ENCODE results near the gene ZFHX2.
A peak's percentile ranks its signal among the peaks of the same experiment; 100 is the strongest.

The ZFHX2 gene

GRCh38 chr14:23559010-23559925, 7.7 kb upstream of the ZFHX2 start:
- DNase-seq = peak; percentile 72

GRCh38 chr14:23558346-23559009, 6.9 kb upstream of the ZFHX2 start:
- DNase-seq = no peak

GRCh38 chr14:23557946-23558345, 6.4 kb upstream of the ZFHX2 start:
- no peak for DNase-seq

GRCh38 chr14:23557521-23557920, 6.0 kb upstream of the ZFHX2 start:
- no peak for DNase-seq

GRCh38 chr14:23556700-23557440, 5.3 kb upstream of the ZFHX2 start:
- DNase-seq = no peak

GRCh38 chr14:23555882-23556699, 4.5 kb upstream of the ZFHX2 start, which contains the start of gene THTPA:
Gene THTPA (plus strand): TSS chr14:23556271. CDS start chr14:23556758, 487 bp downstream.
- DNase-seq = peak; percentile 93

- no peak for DNase-seq
Measured at GRCh38 chr14:23555533-23555881, 3.9 kb upstream of the ZFHX2 start.

GRCh38 chr14:23550812-23551265, 726 bp downstream of the ZFHX2 start:
- no peak for DNase-seq

- no peak for DNase-seq
Measured at GRCh38 chr14:23550131-23550811, 1.3 kb downstream of the ZFHX2 start.

- DNase-seq = no peak
Measured at GRCh38 chr14:23548351-23549318, 2.9 kb downstream of the ZFHX2 start.

- DNase-seq = no peak
Measured at GRCh38 chr14:23547924-23548323, 3.6 kb downstream of the ZFHX2 start.

GRCh38 chr14:23546450-23547035, 5.0 kb downstream of the ZFHX2 start:
- DNase-seq = no peak

- no peak for DNase-seq
Measured at GRCh38 chr14:23545740-23546365, 5.7 kb downstream of the ZFHX2 start.

- DNase-seq = no peak
Measured at GRCh38 chr14:23544511-23545447, 6.8 kb downstream of the ZFHX2 start.

GRCh38 chr14:23543403-23543802, 8.2 kb downstream of the ZFHX2 start:
- no peak for DNase-seq

- no peak for DNase-seq
Measured at GRCh38 chr14:23542261-23542660, 9.3 kb downstream of the ZFHX2 start.

- no peak for DNase-seq
Measured at GRCh38 chr14:23540141-23540469, 11.5 kb downstream of the ZFHX2 start.

- DNase-seq = no peak
Measured at GRCh38 chr14:23539248-23540140, 12.1 kb downstream of the ZFHX2 start.
